Karpas-422 (cell line): Measurements from ENCODE around the gene UBA3. TPM values are rescaled to one million over a fixed set of nuclear protein-coding genes. Genes with fewer than 3 reads are reported as not detected.

Experiments
- DNase-seq: peaks from one replicate; pipeline ENCODE4 v3.0.0-alpha.2; 2015
- H2AFZ ChIP-seq: fragments of 200-600 bp; sonication (generic); 2 replicates; pipeline ENCODE4 v1.6.1; 2014; ENCODE audit warnings: antibody characterized with exemption, low read length, mixed read lengths
- H3K27ac ChIP-seq: fragments of 200-600 bp; sonication (generic); 2 replicates; pipeline ENCODE4 v1.5.1; 2014; ENCODE audit warnings: mild to moderate bottlenecking, low read length, moderate library complexity
- H3K27me3 ChIP-seq: fragments of 200-600 bp; sonication (generic); 2 replicates; pipeline ENCODE4 v1.6.1; 2014; ENCODE audit warnings: low read length, mixed read lengths
- H3K36me3 ChIP-seq: fragments of 200-600 bp; sonication (generic); 2 replicates; pipeline ENCODE4 v1.6.1; 2014; ENCODE audit warnings: low read length, mixed read lengths; ENCODE audit not compliant: insufficient read depth
- H3K4me1 ChIP-seq: fragments of 200-600 bp; sonication (generic); 2 replicates; pipeline ENCODE4 v1.6.1; 2014; ENCODE audit warnings: mild to moderate bottlenecking, low read length, mixed read lengths
- H3K4me2 ChIP-seq: fragments of 200-600 bp; sonication (generic); 2 replicates; pipeline ENCODE4 v1.6.1; 2014; ENCODE audit warnings: low read length, low read depth, mild to moderate bottlenecking; ENCODE audit not compliant: poor library complexity, severe bottlenecking
- H3K4me3 ChIP-seq: fragments of 200-600 bp; sonication (generic); 2 replicates; pipeline ENCODE4 v1.5.1; 2014; ENCODE audit warnings: mild to moderate bottlenecking, antibody characterized with exemption, low read length, mixed read lengths
- H3K79me2 ChIP-seq: fragments of 200-600 bp; sonication (generic); 2 replicates; pipeline ENCODE4 v1.6.1; 2014; ENCODE audit warnings: mild to moderate bottlenecking, low read length, mixed read lengths
- H3K9ac ChIP-seq: fragments of 200-600 bp; sonication (generic); 2 replicates; pipeline ENCODE4 v1.6.0; 2014; ENCODE audit warnings: low read length
- H3K9me2 ChIP-seq: fragments of 200-600 bp; sonication (generic), shearing (Covaris generic); replicated peaks from 2 replicates; pipeline ENCODE4 v1.6.0; 2014; ENCODE audit warnings: mild to moderate bottlenecking, low read length, moderate library complexity; ENCODE audit not compliant: insufficient read depth
- H3K9me3 ChIP-seq: fragments of 300-700, 200-600 bp; sonication (generic); 2 replicates; pipeline ENCODE4 v1.6.1; 2014; ENCODE audit warnings: low read length, mixed read lengths
- H4K20me1 ChIP-seq: fragments of 200-600 bp; sonication (generic); 2 replicates; pipeline ENCODE4 v1.6.1; 2014; ENCODE audit warnings: mild to moderate bottlenecking, antibody characterized with exemption, low read length, low read depth; ENCODE audit not compliant: insufficient read depth
- total RNA-seq: library from RNA; depleted of rRNA; stranded (reverse); fragments of >200 nt; shearing (Covaris generic); gene quantifications from 2 replicates; pipeline ENCODE4 v1.2.3, GENCODE V29; 2014; ENCODE audit warnings: low replicate concordance

UBA3 gene
- total RNA-seq, 1 experiment from 2014 or later: 83.2 TPM

GRCh38 chr3:69110941-69111546 is 30.9 kb upstream of the UBA3 start:
- H2AFZ ChIP-seq: no peak overlapping the region
- H3K36me3 ChIP-seq: no peaks in the 10 kb centered on the region
- H3K27me3 ChIP-seq: no peaks in the 10 kb centered on the region
- no peak overlapping the region for H3K9ac ChIP-seq
- H3K27ac ChIP-seq: no peak overlapping the region
- no peaks in the 10 kb centered on the region for H3K9me3 ChIP-seq
- DNase-seq: no peak
- no peaks in the 10 kb centered on the region for H3K9me2 ChIP-seq
- no peaks in the 10 kb centered on the region; the same call in 1 of the 2 replicates for H3K4me1 ChIP-seq
- H3K79me2 ChIP-seq: no peaks in the 10 kb centered on the region
- H4K20me1 ChIP-seq: no peaks in the 10 kb centered on the region
- H3K4me3 ChIP-seq: no peak overlapping the region
- H3K4me2 ChIP-seq: no peak overlapping the region

GRCh38 chr3:69108811-69109210 is 28.6 kb upstream of the UBA3 start:
- H3K27ac ChIP-seq: no peak overlapping the region
- no peaks in the 10 kb centered on the region for H4K20me1 ChIP-seq
- H3K4me2 ChIP-seq: no peak overlapping the region
- no peaks in the 10 kb centered on the region for H3K9me2 ChIP-seq
- no peak for DNase-seq
- H3K9me3 ChIP-seq: no peaks in the 10 kb centered on the region
- no peaks in the 10 kb centered on the region for H3K79me2 ChIP-seq
- H2AFZ ChIP-seq: no peak overlapping the region
- H3K36me3 ChIP-seq: 0 out of 2 replicates have a peak, but pooled peaks cover 6% of the 10 kb centered on the region
- peaks cover 5% of the 10 kb centered on the region for H3K4me1 ChIP-seq
- H3K27me3 ChIP-seq: no peaks in the 10 kb centered on the region
- no peak overlapping the region for H3K9ac ChIP-seq
- no peak overlapping the region for H3K4me3 ChIP-seq

- no peak for DNase-seq
- Histone ChIP-seq H3K9me2 (no peaks in the 10 kb centered on the region), H3K27me3 (no peaks in the 10 kb centered on the region), H4K20me1 (no peaks in the 10 kb centered on the region), H3K9ac (no peak overlapping the region), H3K27ac (no peak overlapping the region), H2AFZ (no peak overlapping the region), H3K4me3 (no peak overlapping the region), H3K4me1 (peaks cover 5% of the 10 kb centered on the region), H3K9me3 (no peaks in the 10 kb centered on the region), H3K36me3 (0 out of 2 replicates have a peak, but pooled peaks cover 6% of the 10 kb centered on the region), H3K4me2 (no peak overlapping the region), H3K79me2 (no peaks in the 10 kb centered on the region)
Measured at GRCh38 chr3:69107841-69108240, 27.7 kb upstream of the UBA3 start.

DNA sequence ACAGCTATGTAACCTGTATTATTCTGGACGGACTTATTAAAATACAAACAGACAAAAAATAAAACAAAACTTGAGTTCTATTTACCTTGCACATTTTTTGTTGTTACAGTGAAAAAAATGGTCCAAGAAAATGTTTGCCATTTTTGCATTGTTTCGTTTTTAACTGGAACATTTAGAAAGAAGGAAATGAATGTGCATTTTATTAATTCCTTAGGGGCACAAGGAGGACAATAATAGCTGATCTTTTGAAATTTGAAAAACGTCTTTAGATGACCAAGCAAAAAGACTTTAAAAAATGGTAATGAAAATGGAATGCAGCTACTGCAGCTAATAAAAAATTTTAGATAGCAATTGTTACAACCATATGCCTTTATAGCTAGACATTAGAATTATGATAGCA is 25.2 kb upstream of the UBA3 start:
- H4K20me1 ChIP-seq: no peaks in the 10 kb centered on the region
- H3K36me3 ChIP-seq: 0 out of 2 replicates have a peak, but pooled peaks cover 6% of the 10 kb centered on the region
- H3K4me3 ChIP-seq: no peak overlapping the region
- no peak overlapping the region for H3K9ac ChIP-seq
- H2AFZ ChIP-seq: no peak overlapping the region
- no peaks in the 10 kb centered on the region for H3K79me2 ChIP-seq
- DNase-seq: no peak
- no peaks in the 10 kb centered on the region for H3K9me3 ChIP-seq
- no peak overlapping the region for H3K4me2 ChIP-seq
- H3K27ac ChIP-seq: no peak overlapping the region
- no peaks in the 10 kb centered on the region for H3K27me3 ChIP-seq
- H3K9me2 ChIP-seq: no peaks in the 10 kb centered on the region
- H3K4me1 ChIP-seq: peaks cover 5% of the 10 kb centered on the region

DNA sequence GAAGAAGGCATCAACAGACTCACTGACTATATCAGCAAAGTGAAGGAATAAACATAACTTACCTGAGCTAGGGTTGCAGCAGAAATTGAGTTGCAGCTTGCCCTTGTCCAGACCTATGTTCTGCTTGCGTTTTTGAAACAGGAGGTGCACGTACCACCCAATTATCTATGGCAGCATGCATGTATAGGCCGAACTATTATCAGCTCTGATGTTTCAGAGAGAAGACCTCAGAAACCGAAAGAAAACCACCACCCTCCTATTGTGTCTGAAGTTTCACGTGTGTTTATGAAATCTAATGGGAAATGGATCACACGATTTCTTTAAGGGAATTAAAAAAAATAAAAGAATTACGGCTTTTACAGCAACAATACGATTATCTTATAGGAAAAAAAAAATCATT is 24.4 kb upstream of the UBA3 start:
- H3K79me2 ChIP-seq: peaks cover 1% of the 10 kb centered on the region; the same call in 1 of the 2 replicates
- H3K4me1 ChIP-seq: peaks cover 5% of the 10 kb centered on the region
- no peaks in the 10 kb centered on the region for H3K9me3 ChIP-seq
- no peak overlapping the region for H3K27ac ChIP-seq
- no peaks in the 10 kb centered on the region for H3K9me2 ChIP-seq
- H3K4me2 ChIP-seq: no peak overlapping the region
- H2AFZ ChIP-seq: no peak overlapping the region
- 0 out of 2 replicates have a peak, but pooled peaks cover 6% of the 10 kb centered on the region for H3K36me3 ChIP-seq
- no peaks in the 10 kb centered on the region for H3K27me3 ChIP-seq
- H4K20me1 ChIP-seq: no peaks in the 10 kb centered on the region
- no peak overlapping the region for H3K4me3 ChIP-seq
- H3K9ac ChIP-seq: no peak overlapping the region
- no peak for DNase-seq

- Histone ChIP-seq H2AFZ (no peak overlapping the region), H3K9ac (no peak overlapping the region), H3K4me1 (peaks cover 5% of the 10 kb centered on the region), H3K27me3 (no peaks in the 10 kb centered on the region), H3K9me3 (no peaks in the 10 kb centered on the region), H4K20me1 (no peaks in the 10 kb centered on the region), H3K4me2 (no peak overlapping the region), H3K36me3 (0 out of 2 replicates have a peak, but pooled peaks cover 6% of the 10 kb centered on the region), H3K79me2 (peaks cover 3% of the 10 kb centered on the region; the same call in 1 of the 2 replicates), H3K9me2 (no peaks in the 10 kb centered on the region), H3K4me3 (no peak overlapping the region), H3K27ac (no peak overlapping the region)
- no peak for DNase-seq
Measured at GRCh38 chr3:69103123-69103522, 23.0 kb upstream of the UBA3 start.

- Histone ChIP-seq H3K27me3 (no peaks in the 10 kb centered on the region), H3K9me3 (no peaks in the 10 kb centered on the region), H3K27ac (no peak overlapping the region), H3K4me3 (no peak overlapping the region), H3K9ac (no peak overlapping the region), H3K4me2 (no peak overlapping the region), H3K9me2 (no peaks in the 10 kb centered on the region), H3K4me1 (peaks cover 5% of the 10 kb centered on the region), H2AFZ (no peak overlapping the region), H4K20me1 (no peaks in the 10 kb centered on the region), H3K36me3 (0 out of 2 replicates have a peak, but pooled peaks cover 6% of the 10 kb centered on the region), H3K79me2 (peaks cover 7% of the 10 kb centered on the region; the same call in 1 of the 2 replicates)
- no peak for DNase-seq
Measured at GRCh38 chr3:69102384-69102783, 22.2 kb upstream of the UBA3 start.

GRCh38 chr3:69099576-69099975 is 19.4 kb upstream of the UBA3 start:
- Histone ChIP-seq H3K9me2 (no peaks in the 10 kb centered on the region), H3K9ac (no peak overlapping the region), H3K4me2 (no peak overlapping the region), H3K27ac (no peak overlapping the region), H3K79me2 (peaks cover 11% of the 10 kb centered on the region; the same call in 1 of the 2 replicates), H3K9me3 (no peaks in the 10 kb centered on the region), H2AFZ (no peak overlapping the region), H3K27me3 (no peaks in the 10 kb centered on the region), H3K36me3 (0 out of 2 replicates have a peak, but pooled peaks cover 5% of the 10 kb centered on the region), H3K4me3 (no peak overlapping the region), H3K4me1 (no peaks in the 10 kb centered on the region), H4K20me1 (no peaks in the 10 kb centered on the region)
- no peak for DNase-seq
